Activated gamma-delta T cell treated with anti-CD3 and anti-CD28 coated beads, Interleukin-2, amount 50 U/mL, for 16 hours (primary cell): ENCODE data around the gene SLC1A5.
"Not testable (repeated sequence)": the region's sequence is repeated elsewhere in the genome, so short reads cannot be mapped to it uniquely, and the experiment has no call there.

Source experiments
- DNase-seq: peaks from one replicate; pipeline ENCODE4 v3.0.0-alpha.2; 2020; ENCODE audit warnings: low read depth

Gene SLC1A5

DNA sequence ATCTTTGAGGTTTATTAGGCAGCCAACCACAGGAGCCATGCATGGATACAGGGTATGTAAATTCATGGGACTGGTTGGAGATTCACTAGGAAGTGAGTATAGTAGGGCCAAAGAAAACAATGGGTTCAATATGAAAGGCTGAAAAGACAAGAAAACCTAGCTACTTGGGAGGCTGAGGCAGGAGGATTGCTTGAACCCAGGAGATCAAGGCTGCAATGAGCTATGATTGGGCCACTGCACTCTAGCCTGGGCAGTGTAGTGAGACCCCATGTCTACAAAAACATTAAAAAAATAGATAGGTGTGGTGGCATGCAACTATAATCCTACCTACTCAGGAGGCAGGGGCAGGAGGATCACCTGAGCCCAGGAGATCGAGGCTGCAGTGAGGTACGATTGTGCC lies 10.3 kb upstream of the SLC1A5 start:
- DNase-seq = no peak

DNA sequence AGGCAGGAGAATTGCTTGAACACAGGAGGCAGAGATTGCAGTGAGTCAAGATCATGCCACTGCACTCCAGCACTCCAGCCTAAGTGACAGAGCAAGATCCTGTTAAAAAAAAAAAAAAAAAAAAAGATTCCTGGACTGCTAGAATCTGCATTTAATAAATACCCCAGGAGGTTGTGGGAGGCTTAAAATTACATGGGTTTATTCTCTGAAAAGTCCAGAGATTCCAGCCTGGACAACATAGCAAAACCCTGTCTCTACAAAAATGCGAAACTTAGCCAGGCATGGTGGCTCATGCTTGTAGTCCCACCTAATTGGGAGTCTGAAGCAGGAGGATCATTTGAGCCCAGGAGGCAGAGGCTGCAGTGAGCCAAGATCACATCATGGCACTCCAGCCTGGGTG lies 9.5 kb upstream of the SLC1A5 start:
- no peak for DNase-seq

DNA sequence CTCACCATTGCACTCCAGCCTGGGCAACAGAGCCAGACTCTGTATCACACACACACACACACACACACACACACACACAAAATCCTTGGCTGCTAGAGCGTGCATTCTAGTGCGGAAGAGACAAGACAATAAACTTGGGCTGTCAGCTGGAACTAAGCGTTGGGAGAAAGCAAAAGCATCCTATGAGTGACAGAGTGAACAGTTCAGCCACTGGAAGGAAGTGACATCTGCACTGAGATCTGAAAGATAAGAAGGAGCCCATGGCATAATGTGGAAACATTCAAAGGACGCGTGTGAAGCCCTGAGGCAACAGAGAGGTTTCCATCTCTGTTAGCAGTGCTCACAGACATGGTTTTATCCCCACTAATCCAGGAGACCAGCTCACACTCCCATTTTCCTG lies 3.5 kb upstream of the SLC1A5 start:
- DNase-seq = no peak

DNA sequence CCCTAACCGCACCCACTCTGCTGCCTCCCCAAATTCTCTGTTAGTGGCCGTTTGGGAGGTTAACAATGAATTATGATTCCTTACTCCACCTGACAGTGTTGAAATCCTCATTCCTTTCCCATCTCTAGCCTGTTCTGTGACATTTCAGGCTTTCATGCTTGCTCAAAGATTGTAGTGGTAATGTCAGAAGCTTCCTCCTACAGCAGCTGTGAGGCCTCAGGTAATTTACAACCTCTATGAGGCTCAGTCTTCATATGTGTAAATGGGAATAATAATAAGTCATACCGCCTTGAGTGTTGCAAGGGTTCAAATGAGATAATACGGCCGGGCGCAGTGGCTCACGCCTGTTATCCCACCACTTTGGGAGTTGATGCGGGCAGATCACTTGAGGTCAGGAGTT lies 977 bp upstream of the SLC1A5 start:
- no peak for DNase-seq

DNA sequence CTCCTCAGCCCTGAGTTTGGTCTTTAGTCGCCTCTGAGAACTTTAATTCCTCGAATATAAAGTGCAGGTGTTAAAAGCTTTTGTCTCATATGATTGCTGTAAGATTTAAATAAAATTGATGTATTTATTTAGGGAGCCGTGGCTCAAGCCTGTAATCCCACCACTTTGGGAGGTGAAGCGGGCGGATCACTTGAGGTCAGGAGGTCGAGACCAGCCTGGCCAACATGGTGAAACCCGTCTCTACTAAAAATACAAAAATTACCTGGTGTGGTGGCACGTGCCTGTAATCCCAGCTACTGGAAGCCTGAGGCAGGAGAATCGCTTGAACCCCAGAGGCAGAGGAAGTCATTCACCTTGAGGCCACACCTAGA lies 559 bp upstream of the SLC1A5 start:
- no peak for DNase-seq

DNA sequence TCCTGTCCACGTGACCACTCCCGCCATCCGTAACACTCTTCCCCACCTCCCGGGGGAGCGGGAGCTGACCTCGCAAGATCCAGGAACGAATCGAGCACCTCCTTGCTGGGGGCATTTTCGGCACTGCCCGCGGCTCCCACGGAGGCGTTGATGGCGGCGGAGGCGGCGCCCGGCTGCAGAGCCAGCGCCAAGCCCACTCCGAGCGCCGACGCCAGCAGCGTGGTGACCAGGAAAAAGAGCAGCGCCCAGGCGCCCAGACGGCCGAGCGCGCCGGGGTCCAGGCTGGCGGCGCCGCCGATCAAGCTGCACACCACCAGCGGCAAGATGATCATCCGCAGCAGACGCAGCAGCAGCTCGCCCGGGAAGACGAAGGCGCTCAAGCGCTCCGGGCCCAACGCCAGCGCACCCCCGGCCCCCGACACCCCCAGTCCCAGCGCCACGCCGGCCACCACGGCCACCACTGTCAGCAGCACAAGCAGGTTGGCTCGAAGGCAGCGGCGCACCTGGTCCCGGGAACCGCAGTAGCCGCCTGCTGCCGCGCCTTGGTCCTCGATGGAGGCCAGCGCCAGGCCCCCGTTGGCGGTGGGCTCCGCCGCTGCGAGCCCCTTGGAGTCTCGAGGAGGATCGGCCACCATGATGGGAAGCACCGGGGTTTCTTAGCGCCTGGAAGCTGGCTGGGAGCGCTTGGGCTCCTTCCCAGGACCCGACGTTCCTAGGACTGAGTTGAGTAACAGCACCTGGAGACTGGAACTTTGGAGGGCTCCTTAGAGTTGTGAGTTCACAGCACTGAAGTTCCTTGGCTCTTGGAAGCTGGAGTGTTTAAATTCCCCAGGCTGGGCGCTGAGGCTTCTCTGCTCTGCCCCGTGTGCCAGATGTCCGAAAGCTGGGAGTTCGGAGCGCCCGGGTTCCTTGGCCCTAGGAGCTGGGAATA lies 798 bp downstream of the SLC1A5 start:
- DNase-seq = no peak

DNA sequence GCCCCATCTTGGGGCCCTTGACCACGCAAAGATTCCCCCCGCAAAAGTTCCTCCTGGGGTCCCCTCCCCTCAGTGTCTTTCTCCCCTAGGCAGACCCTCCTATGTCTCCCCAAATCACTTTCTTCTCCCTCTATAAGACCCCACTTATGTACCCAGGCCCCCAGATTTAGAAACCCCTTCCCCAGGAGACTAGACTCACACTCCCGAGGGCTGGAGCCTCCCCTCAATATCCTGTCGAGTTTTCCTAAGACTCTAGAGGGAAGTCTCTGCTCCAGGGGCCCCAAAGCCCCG lies 1.4 kb downstream of the SLC1A5 start:
- no peak for DNase-seq

DNA sequence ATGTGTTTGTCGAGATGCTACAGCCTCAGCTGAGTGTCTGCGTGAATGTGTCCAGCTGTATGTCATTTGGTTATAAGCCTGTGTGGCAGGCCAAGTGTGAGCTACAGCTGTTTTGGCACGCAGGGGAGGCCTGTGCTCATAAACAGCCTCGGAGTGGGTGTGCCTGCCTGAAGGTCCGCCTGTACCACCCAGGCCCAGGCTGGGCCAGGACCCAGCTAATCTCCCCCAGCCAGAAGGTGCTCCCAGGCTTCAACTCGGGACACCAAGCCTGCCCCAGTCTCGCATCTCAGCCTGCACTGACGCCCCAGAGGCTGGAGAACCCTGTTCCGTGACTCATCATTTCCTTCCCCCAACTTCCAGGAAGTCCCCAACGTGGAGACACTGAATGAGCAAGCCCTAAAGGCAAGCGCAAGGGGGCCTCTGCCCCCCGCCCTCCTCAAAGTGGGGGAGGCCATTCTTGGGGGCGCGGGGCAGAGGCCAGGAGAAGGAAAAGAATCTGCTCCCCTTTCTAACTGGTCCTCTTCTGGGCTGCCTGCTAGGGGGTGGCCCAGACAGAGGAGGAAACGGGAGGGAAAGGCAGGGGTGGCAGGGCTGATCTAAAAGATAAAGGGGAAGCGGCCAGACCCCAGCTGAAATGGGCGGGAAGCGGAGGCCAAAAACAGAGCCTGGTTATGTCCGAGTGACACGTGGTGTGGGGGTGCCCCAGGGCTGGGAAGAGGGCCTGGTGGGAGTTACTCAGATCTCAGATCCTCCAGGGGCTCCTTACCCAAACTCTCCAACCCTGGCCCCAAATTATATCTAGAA lies 2.0 kb downstream of the SLC1A5 start:
- peak; percentile 80 for DNase-seq

DNA sequence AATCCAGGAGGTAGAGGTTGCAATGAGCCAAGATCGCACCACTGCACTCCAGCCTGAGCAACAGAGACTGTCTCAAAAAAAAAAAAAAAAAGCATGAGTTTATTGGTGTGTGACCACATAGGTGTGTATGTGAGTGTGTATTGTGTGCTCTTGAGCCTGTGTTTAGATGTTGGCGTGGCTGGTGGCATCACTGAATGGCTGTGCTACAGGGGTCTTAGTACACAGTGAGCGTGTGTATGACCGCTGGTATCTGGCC lies 2.5 kb downstream of the SLC1A5 start:
- DNase-seq = no peak

DNA sequence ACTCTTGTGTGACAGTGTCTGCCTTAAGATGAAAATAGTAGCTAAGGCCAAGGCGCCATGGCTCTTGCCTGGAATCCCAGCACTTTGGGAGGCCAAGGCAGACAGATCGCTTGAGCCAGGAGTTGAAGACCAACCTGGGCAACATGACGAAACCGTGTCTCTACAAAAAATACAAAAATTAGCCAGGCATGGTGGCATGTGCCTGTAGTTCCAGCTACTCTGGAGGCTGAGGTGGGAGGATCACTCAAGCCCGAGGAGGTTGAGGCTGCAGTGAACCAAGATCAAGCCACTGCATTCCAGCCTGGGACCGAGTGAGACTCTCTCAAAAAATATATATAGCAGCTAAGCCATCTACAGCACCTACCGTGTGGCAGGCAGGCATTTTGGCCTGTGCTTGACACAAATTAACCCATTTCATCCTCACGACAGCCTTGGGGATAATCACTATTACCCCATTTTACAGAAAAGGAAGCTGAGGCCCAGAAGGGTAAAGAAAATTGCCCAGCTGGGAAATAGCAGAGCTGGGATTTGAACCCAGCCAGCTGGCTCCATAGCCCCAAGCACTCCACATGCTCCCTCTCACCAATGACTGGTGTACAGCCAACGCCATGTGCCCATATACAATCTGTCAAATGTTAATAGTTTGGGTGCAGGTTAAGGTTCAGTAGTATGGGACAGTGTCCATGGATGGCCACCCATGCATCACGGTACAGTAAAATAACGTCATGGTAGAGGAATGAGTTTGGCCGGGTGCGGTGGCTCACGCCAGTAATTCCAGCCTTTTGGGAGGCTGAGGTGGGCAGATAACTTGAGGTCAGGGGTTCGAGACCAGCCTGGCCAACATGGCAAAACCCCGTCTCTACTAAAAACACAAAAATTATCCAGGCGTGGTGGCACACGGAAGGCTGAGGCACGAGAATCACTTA lies 3.1 kb downstream of the SLC1A5 start:
- DNase-seq = no peak

DNA sequence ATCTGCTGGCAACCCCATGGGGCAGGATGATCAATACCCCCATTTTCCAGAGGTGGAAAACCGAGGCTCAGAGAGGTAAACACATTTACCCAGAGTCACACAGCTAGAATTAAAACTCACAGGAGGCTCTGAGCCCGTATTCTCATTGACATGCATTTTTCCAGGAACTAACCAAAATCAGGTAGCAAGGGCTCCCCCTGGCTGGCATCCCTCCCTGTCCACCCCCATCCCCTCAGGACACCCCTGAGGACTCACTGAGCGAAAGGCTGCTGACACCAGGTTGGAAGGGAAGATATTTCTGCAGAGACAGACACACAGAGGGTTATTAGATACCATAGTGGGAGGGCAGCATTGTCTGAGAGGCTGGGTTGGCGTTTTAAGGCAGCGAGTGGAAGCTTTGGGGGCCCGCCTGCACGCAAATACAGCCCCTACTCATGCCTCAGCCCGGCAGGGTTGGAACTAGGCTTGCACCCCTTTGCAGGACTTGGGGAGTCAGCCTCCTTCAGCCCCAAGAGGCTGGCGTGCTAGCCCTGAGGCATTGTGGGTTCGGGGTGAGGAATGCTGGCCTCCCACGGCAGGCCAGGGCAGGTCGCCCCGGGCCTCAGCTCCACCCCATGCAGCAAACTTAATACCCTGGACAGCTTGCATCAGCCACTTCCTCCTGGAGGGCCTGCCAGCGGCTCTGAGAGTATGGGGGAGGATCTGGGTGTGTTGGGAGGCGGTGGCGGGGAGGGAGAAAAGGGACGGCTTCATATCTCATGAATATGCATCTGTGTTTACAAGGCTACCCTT lies 3.9 kb downstream of the SLC1A5 start:
- peak; percentile 56 for DNase-seq

DNA sequence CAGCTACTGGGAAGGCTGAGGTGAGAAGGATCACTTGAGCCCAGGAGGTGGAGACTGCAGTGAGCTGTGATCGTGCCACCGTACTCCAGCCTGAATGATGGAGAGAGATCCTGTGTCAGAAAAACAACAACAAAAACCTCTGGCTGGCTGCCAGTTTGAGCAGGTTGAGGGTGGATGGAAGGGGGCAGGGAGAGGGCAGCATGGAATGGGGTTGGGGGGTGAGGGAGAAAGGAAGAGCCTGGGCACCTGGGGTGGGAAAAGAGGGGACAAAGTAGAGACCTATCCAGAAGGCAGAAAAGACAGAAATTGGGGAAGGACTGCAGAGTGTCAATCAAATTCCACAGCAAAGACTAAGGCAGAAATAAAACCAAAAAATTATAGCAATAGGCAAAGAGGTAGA lies 4.7 kb downstream of the SLC1A5 start:
- DNase-seq = no peak

DNA sequence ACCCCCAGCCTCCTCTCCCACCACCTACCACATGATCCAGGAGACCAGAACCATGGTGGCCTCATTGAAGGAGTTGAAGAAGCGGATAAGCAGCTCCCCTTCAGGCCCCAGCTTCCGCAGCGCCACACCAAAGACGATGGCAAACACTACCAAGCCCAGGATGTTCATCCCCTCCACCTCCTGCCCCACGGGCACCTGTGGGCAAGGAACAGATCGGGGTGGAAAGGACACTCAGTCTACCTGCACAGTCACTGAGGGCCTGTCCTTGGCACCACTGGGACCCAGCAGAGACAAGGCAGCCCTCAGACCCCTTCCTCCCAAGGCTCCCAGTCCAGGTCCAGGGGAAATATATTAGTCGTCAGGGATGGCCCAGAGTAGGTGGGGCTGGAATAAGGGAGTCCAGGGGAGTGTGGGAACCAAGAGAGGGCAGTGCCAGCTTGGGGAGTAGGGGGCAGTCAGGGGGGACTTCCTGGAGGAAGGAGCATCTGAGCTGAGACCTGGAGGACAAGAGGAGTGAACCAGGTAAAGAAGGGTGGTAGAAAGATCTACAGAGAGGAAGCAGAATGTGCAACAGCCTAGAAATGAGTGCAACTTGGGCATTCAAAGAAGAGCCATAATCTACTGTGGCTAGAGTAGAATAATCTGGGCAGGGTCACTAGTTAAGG lies 5.9 kb downstream of the SLC1A5 start:
- DNase-seq = no peak

DNA sequence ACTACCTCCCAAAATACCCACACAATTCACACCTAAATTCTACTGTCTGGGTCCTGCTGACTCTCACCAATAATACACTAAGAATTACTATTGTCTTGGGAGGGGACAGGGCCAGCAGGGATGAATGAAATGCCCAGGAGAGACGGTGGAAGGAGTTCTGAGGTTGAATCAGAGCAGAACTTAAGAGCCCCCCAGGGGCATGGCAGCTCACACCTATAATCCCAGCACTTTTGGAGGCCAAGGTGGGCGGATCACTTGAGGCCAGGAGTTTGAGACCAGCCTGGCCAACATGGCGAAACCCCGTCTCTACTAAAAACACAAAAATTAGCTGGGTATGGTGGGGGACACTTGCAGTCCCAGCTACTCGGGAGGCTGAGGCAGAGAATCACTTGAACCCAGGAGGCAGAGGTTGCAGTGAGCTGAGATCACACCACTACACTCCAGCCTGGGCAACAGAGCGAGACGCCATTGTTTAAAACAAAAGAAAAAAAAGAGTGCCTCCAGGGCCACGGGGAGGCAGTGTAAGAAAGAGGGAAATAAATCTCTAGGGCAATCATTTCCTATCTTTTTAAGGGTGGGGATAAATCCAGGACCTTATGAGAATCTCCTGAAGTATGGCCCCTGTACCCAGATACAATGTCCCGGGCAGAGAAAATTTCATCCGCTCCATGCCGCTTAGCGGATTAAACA lies 10.3 kb downstream of the SLC1A5 start:
- not testable (repeated sequence) for DNase-seq

DNA sequence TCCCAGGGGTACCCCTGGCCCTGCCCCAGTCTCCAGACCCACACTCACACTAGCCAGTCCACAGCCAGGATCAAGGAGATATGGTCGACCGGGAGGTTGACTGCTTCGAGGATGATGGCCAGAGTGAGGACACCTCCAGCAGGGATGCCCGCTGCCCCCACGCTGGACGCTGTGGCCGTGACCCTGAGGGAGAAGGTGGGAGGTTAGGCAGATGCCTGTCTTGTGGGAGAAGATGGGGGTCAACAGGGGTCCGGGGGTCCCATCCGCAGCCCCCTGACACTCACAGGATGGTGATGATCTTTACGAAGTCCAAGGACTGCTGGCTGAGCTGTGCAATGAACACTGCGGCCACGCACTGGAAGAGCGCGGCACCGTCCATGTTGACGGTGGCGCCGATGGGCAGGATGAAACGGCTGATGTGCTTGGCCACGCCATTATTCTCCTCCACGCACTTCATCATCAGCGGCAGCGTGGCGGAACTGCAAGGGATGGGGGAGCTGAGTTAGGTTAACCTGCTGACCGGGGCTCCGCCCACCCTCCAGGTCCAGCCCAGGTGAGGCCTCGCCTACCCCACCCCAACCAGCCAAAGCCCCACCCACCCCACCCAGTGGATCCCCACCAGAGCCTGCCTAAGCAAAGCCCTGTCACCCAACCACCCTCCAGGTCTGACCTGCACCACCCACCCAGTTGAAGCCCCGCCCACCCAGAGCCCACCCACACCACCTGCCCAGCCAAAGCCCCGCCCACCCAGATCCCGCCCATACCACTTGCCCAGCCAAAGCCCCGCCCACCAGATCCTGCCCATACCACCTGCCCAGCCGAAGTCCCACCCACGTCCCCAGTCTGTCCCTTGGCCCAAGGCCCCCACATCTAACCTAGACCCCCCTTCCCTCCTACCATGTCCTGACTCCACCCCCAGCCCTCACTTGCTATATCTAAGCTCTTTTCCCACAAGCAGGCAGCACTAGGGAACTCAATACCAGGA lies 11.2 kb downstream of the SLC1A5 start:
- no peak for DNase-seq

DNA sequence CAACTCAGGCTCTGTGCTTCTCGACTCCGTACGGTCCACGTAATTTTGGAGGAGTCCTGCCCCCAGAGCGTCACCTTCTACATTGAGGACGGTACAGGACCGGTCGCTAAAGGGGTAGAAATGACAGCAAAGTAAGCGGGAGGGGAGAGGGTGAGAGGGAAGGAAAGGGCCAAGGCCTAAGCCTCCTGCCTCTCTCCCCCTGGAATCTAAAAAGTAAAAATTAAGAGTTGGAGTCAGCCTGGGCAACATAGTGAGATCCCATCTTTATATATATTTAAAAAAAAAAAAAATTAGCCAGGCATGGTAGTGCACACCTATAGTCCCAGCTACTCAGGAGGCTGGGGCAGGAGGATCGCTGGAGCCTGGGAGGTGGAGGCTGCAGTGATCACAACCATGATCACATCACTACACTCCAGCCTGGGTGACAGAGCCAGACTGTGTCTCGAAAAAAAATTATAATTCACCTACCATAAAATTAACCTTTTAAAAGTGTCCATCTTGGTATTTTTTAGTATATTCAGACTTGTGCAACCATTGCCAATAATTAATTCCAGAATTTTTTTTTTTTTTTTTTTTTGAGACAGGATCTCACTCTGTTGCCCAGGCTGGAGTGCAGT lies 12.6 kb downstream of the SLC1A5 start:
- no peak for DNase-seq

DNA sequence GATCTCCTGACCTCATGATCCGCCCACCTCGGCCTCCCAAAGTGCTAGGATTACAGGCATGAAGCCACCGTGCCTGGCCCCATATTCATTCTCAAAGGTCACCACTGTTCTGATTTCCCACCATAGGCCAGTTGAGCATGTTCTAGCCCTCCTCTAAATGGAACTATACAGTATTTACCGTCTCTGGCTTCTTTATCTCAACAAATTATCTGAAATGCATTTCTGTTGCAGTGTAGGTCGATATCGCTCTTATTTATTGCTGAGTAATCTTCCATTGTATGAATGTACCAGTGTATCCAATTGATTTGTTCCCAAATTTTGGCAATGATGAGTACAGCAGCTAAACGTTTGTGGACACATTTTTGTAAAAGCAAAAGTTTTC lies 15.4 kb downstream of the SLC1A5 start:
- DNase-seq = no peak

DNA sequence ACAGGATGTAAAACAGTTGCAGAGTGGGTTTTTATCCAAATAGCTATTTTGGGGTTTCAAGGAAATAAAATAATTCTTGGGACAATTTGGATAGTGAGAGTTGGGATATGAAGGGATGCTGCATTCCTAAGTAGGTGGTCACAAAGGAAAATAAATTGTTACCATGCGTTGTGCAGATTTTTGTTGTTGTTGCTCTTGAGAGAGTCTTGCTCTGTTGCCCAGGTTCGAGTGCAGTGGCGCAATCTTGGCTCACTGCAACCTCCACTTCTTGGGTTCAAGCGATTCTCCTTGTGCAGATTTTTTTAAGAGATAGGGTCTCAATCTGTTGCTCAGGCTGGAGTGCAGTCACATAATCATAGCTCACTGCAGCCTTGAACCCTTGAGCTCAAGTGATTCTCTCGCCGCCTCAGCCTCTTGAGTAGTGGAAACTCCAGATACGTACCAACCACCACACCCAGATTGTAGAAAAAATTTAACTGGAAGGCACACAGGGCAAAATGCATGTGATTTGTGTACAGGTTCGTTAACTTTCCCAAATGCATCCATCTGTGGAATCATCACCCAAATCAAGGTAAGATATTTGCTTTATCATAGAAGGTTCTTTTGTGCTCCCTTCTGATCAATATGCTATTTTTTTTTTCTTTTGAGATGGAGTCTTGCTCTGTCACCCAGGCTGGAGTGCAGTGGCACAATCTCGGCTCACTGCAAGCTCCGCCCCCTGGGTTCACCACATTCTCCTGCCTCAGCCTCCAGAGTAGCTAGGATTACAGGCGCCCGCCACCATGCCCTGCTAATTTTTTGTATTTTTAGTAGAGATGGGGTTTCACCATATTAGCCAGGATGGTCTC lies 16.0 kb downstream of the SLC1A5 start:
- DNase-seq = no peak
